ENCODE results near the gene POT1.

DNA sequence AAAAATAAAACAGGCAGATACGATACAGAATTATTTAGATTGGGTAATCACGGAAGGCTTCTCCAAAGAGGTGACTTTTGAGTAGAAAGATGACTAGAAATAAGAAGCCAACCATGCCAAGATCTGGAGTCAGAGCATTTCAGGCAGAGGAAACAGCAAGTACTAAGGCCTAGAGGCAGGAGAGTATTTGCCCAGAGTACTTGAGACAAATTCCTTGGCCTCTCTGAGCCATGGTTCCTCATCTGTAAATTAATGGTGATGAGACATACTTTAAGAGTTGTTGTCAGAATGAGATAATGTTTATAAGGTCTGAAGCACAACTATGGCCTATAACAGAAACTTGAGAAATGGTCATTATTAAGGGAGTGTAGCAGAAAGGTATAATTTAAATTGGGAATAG is 148.2 kb downstream of the POT1 start:
- TF ChIP-seq, protein P1, sequence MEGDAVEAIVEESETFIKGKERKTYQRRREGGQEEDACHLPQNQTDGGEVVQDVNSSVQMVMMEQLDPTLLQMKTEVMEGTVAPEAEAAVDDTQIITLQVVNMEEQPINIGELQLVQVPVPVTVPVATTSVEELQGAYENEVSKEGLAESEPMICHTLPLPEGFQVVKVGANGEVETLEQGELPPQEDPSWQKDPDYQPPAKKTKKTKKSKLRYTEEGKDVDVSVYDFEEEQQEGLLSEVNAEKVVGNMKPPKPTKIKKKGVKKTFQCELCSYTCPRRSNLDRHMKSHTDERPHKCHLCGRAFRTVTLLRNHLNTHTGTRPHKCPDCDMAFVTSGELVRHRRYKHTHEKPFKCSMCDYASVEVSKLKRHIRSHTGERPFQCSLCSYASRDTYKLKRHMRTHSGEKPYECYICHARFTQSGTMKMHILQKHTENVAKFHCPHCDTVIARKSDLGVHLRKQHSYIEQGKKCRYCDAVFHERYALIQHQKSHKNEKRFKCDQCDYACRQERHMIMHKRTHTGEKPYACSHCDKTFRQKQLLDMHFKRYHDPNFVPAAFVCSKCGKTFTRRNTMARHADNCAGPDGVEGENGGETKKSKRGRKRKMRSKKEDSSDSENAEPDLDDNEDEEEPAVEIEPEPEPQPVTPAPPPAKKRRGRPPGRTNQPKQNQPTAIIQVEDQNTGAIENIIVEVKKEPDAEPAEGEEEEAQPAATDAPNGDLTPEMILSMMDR (conservative IDR thresholded peaks at IDR 0.05) = no peak
- TF ChIP-seq ZFX (IDR thresholded peaks at IDR 0.05) = no peak

Data from C4-2B (cell line).